Colonic mucosa (tissue), 4 donors: ENCODE measurements around the gene RAP1GAP2. TPM values are rescaled to one million over a fixed set of nuclear protein-coding genes. Genes with fewer than 3 reads are reported as not detected.

Experiments
- DNase-seq: peaks from one replicate; pipeline ENCODE4 v3.0.0-alpha.2; 2020
- H3K27ac ChIP-seq: fragments of 200-600 bp; one replicate; pipeline ENCODE4 v1.8.0; 2021
- H3K27me3 ChIP-seq: fragments of 200-600 bp; one replicate; pipeline ENCODE4 v1.8.0; 2021
- H3K36me3 ChIP-seq: fragments of 200-600 bp; one replicate; pipeline ENCODE4 v1.8.0; 2021
- H3K4me1 ChIP-seq: fragments of 200-600 bp; one replicate; pipeline ENCODE4 v1.8.0; 2021; ENCODE audit warnings: mild to moderate bottlenecking
- H3K4me3 ChIP-seq: fragments of 200-600 bp; one replicate; pipeline ENCODE4 v1.8.0; 2021
- H3K9ac ChIP-seq, 2 donors: one replicate each; pipeline ENCODE4 v1.7.0; 2013; ENCODE audit warnings: control low read depth in 2 of 2, low read depth in 2 of 2, low read length in 2 of 2
- H3K9me3 ChIP-seq: fragments of 200-600 bp; one replicate; pipeline ENCODE4 v1.8.0; 2021
- CTCF ChIP-seq: fragments of 200-600 bp; IDR thresholded peaks from one replicate; pipeline ENCODE4 v1.8.0; 2022; ENCODE audit warnings: antibody characterized with exemption, mild to moderate bottlenecking
- intact Hi-C: fragments of 100-400 bp; cut with DNase I; formaldehyde crosslinking; loops from one replicate; pipeline ENCODE4 v1.14.1; 2022
- total RNA-seq, 2 donors: library from RNA; stranded (reverse); fragmentation: NEBNext Ultra II Directional in 1 of 2; extraction: Animal tissue kit (Norgen Biotek cat#: 25700) in 1 of 2; gene quantifications; one replicate each; pipeline ENCODE4 v1.2.1, GENCODE V29; 2021
- donor health status: healthy.
- donor health status: DM: no; HTN: no; CAD: no.
- donor health status: DM: no; HTN: no; CAD: no.

RAP1GAP2 gene
- total RNA-seq, 2 donors from 2014 or later, result 45.2 to 45.4 TPM

- intact Hi-C loops, result no loop called here
- H3K4me3 ChIP-seq, result no peak overlapping the region
- no peaks in the 10 kb centered on the region for H3K36me3 ChIP-seq
- no peaks in the 10 kb centered on the region for H3K4me1 ChIP-seq
- no peak for TF ChIP-seq CTCF
- no peak overlapping the region for H3K27ac ChIP-seq
- H3K9ac ChIP-seq, result no peak overlapping the region
- no peaks in the 10 kb centered on the region for H3K9me3 ChIP-seq
- no peaks in the 10 kb centered on the region for H3K27me3 ChIP-seq
- DNase-seq, result no peak
Measured at GRCh38 chr17:2808367-2809335, 12.4 kb downstream of the RAP1GAP2 start.

GRCh38 chr17:2809337-2809736, 13.1 kb downstream of the RAP1GAP2 start:
- no peaks in the 10 kb centered on the region for H3K9me3 ChIP-seq
- H3K4me3 ChIP-seq, result no peak overlapping the region
- no peaks in the 10 kb centered on the region for H3K4me1 ChIP-seq
- no peak for TF ChIP-seq CTCF
- DNase-seq, result no peak
- no peaks in the 10 kb centered on the region for H3K36me3 ChIP-seq
- H3K9ac ChIP-seq, result no peak overlapping the region
- no peak overlapping the region for H3K27ac ChIP-seq
- no peaks in the 10 kb centered on the region for H3K27me3 ChIP-seq
- intact Hi-C loops, result no loop called here

GRCh38 chr17:2814049-2814448, 17.8 kb downstream of the RAP1GAP2 start:
- Histone ChIP-seq H3K4me3 (no peak overlapping the region), H3K27ac (no peak overlapping the region), H3K9ac (no peak overlapping the region), H3K27me3 (no peaks in the 10 kb centered on the region), H3K4me1 (peaks cover 3% of the 10 kb centered on the region), H3K9me3 (no peaks in the 10 kb centered on the region), H3K36me3 (no peaks in the 10 kb centered on the region)
- intact Hi-C loops, result no loop called here
- no peak for DNase-seq
- TF ChIP-seq CTCF, result no peak

- no peak overlapping the region for H3K27ac ChIP-seq
- no peaks in the 10 kb centered on the region for H3K36me3 ChIP-seq
- peaks cover 3% of the 10 kb centered on the region for H3K4me1 ChIP-seq
- TF ChIP-seq CTCF, result no peak
- DNase-seq, result peak; percentile 44
- H3K27me3 ChIP-seq, result no peaks in the 10 kb centered on the region
- intact Hi-C loops, result no loop called here
- no peak overlapping the region for H3K4me3 ChIP-seq
- H3K9ac ChIP-seq, result no peak overlapping the region
- H3K9me3 ChIP-seq, result no peaks in the 10 kb centered on the region
Measured at GRCh38 chr17:2814481-2815341, 18.5 kb downstream of the RAP1GAP2 start.

- no peak for DNase-seq
Measured at GRCh38 chr17:2815781-2816185, 19.5 kb downstream of the RAP1GAP2 start.

More at GRCh38 chr17:2815781-2816185, 19.5 kb downstream of the RAP1GAP2 start:
- no peak for TF ChIP-seq CTCF
- no peak overlapping the region for H3K9ac ChIP-seq
- intact Hi-C loops, result no loop called here
- no peaks in the 10 kb centered on the region for H3K36me3 ChIP-seq
- H3K9me3 ChIP-seq, result no peaks in the 10 kb centered on the region
- H3K27ac ChIP-seq, result no peak overlapping the region
- no peaks in the 10 kb centered on the region for H3K27me3 ChIP-seq
- peaks cover 3% of the 10 kb centered on the region for H3K4me1 ChIP-seq
- no peak overlapping the region for H3K4me3 ChIP-seq
